HEK293T (cell line): ENCODE results near the gene TBC1D14.

Source experiments
- HDGF ChIP-seq: fragments of 450-650 bp; IDR thresholded peaks from 2 replicates; pipeline ENCODE4 v1.6.1; 2017; ENCODE audit warnings: antibody characterized with exemption, borderline replicate concordance
- SP1 ChIP-seq: fragments of 450-650 bp; IDR thresholded peaks from 2 replicates; pipeline ENCODE4 v1.6.1; 2017

- TF ChIP-seq HDGF: no peak
- no peak for TF ChIP-seq SP1
Measured at GRCh38 chr4:6971536-6972374, 62.1 kb downstream of the TBC1D14 start.
